HEK293T (cell line): ENCODE results near the gene HYCC2.

Source experiments
- BHLHE40 ChIP-seq: fragments of 450-650 bp; IDR thresholded peaks from 2 replicates; pipeline ENCODE4 v1.6.1; 2016; ENCODE audit warnings: mild to moderate bottlenecking, moderate library complexity, borderline replicate concordance
- FOXA1 ChIP-seq: fragments of 450-650 bp; IDR thresholded peaks from 2 replicates; pipeline ENCODE4 v1.6.1; 2016; ENCODE audit warnings: mild to moderate bottlenecking
- FOXM1 ChIP-seq: fragments of 450-650 bp; IDR thresholded peaks from 2 replicates; pipeline ENCODE4 v1.6.1; 2017; ENCODE audit warnings: mild to moderate bottlenecking, borderline replicate concordance
- HDGF ChIP-seq: fragments of 450-650 bp; IDR thresholded peaks from 2 replicates; pipeline ENCODE4 v1.6.1; 2017; ENCODE audit warnings: antibody characterized with exemption, borderline replicate concordance
- TARDBP ChIP-seq: fragments of 450-650 bp; IDR thresholded peaks from 2 replicates; pipeline ENCODE4 v1.6.1; 2016

DNA sequence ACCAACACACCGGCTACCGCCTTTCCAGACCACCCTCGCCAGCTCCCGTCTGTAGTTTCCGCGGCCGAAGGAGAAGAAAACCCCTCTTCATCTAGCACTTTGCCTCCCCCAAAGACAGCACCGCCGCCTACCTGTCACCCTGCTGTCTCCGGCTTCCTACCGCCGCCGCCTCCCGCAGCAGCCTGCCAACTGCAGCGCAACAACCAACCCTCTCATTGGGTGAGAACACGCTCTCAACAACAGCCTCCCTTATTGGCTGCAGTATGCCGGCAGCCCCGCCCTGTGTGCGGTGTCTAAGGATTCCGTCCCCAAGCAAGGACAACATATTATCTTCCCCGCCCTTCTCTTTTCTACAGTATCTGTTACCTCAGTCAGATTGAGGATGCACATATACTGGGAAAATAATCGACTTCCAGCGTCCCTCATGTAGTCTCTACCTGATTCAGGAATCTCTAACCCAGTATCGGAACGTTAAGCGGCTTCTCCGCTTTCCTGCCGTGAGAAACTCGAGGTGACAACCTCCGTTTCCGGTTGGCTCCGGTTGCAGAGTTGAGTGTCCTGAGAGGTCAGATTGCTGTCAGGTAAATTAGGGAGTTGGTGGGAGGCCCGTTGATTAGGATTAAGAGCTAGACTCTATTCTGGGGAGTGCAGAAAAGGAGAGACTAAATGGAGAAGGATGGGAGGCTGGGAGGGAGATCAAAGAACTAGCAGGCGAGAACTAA lies at the start of gene HYCC2, which contains the start of gene NDUFB3:
- 0 out of 2 replicates have a peak, but pooled peaks have one; percentile 55 for TF ChIP-seq TARDBP
- no peak for TF ChIP-seq FOXM1
- TF ChIP-seq FOXA1 = no peak
- TF ChIP-seq HDGF = no peak
- TF ChIP-seq BHLHE40 = no peak
